K562 (cell line): Measurements from ENCODE around the gene PCNX4. TPM values are rescaled to one million over a fixed set of nuclear protein-coding genes. Genes with fewer than 3 reads are reported as not detected.

ENCODE experiments used
- ATAC-seq: fragments of 200-7000 bp; cut with Tn5 transposase; 3 replicates; pipeline ENCODE4 v1.9.1; 2020; ENCODE audit warnings: moderate library complexity
- BruUV-seq: library from RNA; stranded (reverse); fragments of 400-500 nt; replicated peaks from 2 replicates; lab custom pipeline; 2021; lab: Mats Ljungman, UMichigan
- CTCF ChIA-PET: fragments of 300-600 bp; formaldehyde crosslinking; extraction: SDS; loops from one replicate; lab custom pipeline; 2021; ENCODE audit warnings: low intra/inter-chr PET ratio; lab: Yijun Ruan, JAX
- POLR2A ChIA-PET: fragments of 300-600, 350-650 bp; sonication (Branson Sonifier 250); formaldehyde crosslinking; extraction: SDS; loops from one replicate; lab custom pipeline; 2021; ENCODE audit warnings: antibody characterized with exemption, inconsistent platforms; lab: Yijun Ruan, JAX
- DNase-seq, 4 experiments: peaks; one replicate each; pipeline versions ENCODE4 v3.0.0 to v3.0.0-alpha.2; 2011 to 2018; ENCODE audit warnings: low spot score in 3 of 4, mixed read lengths in 3 of 4; ENCODE audit errors: extremely low read depth in 1 of 4
- FAIRE-seq: peaks from 2 replicates; lab custom pipeline; 2011; peaks lifted over from hg19 to GRCh38; lab: Jason Lieb, UNC
- H2AFZ ChIP-seq: 2 replicates; pipeline ENCODE4 v1.6.0; 2011; ENCODE audit warnings: low read depth, low read length, control low read depth, inconsistent platforms
- H3K27ac ChIP-seq: fragments of 200-600 bp; 3 replicates; pipeline ENCODE4 v1.8.0; 2011; ENCODE audit warnings: low read depth, mild to moderate bottlenecking, control low read depth, inconsistent platforms, low read length, moderate library complexity, mixed read lengths; ENCODE audit errors: extremely low read depth
- H3K27me3 ChIP-seq, 2 experiments: fragments of 300-600 bp in 1 of 2; 2 replicates in 1 of 2; 3 replicates in 1 of 2; pipeline versions ENCODE4 v1.6.0 to v1.8.0; 2011; ENCODE audit warnings: inconsistent platforms in 2 of 2, low read length in 2 of 2, mild to moderate bottlenecking in 1 of 2, mixed read lengths in 1 of 2, moderate library complexity in 1 of 2; ENCODE audit not compliant: control insufficient read depth in 2 of 2, insufficient read depth in 2 of 2
- H3K36me3 ChIP-seq: fragments of 300-600 bp; 3 replicates; pipeline ENCODE4 v1.8.0; 2011; ENCODE audit warnings: mild to moderate bottlenecking, low read length, inconsistent platforms; ENCODE audit not compliant: control insufficient read depth, insufficient read depth
- H3K4me1 ChIP-seq, 2 experiments: fragments of 200-600 bp in 1 of 2; replicated peaks in 1 of 2; 2 replicates in 1 of 2; 3 replicates in 1 of 2; pipeline versions ENCODE4 v1.5.1 to v1.8.0; 2011; ENCODE audit warnings: inconsistent platforms in 2 of 2, low read length in 2 of 2, mild to moderate bottlenecking in 1 of 2, mixed read lengths in 1 of 2, moderate library complexity in 1 of 2; ENCODE audit not compliant: control insufficient read depth in 2 of 2, insufficient read depth in 2 of 2
- H3K4me2 ChIP-seq: 2 replicates; pipeline ENCODE4 v1.6.1; 2011; ENCODE audit warnings: low read length, control low read depth, inconsistent platforms, mixed read lengths; ENCODE audit not compliant: insufficient read depth
- H3K4me3 ChIP-seq: fragments of 200-600 bp; sonication (generic), shearing (Covaris generic); 2 replicates; pipeline ENCODE4 v1.5.1; 2016; ENCODE audit warnings: control low read depth, inconsistent platforms
- H3K79me2 ChIP-seq: fragments of 200-600 bp; 3 replicates; pipeline ENCODE4 v1.8.0; 2011; ENCODE audit warnings: low read length, inconsistent platforms; ENCODE audit not compliant: control insufficient read depth, insufficient read depth
- H3K9ac ChIP-seq, 2 experiments: 2 replicates each; pipeline versions ENCODE4 v1.6.0 to v1.6.1; 2011; ENCODE audit warnings: low read depth in 2 of 2, low read length in 2 of 2, control low read depth in 1 of 2, inconsistent platforms in 1 of 2, mild to moderate bottlenecking in 1 of 2, mixed read lengths in 1 of 2; ENCODE audit not compliant: insufficient read depth in 1 of 2
- H3K9me1 ChIP-seq: one replicate; pipeline ENCODE4 v1.6.0; 2011; ENCODE audit warnings: inconsistent platforms, mild to moderate bottlenecking, low read length, moderate library complexity; ENCODE audit not compliant: control insufficient read depth, insufficient read depth
- H3K9me3 ChIP-seq: replicated peaks from 2 replicates; pipeline ENCODE4 v1.5.1; 2011; ENCODE audit warnings: low read depth, low read length, inconsistent platforms; ENCODE audit not compliant: control insufficient read depth, insufficient read depth
- H4K20me1 ChIP-seq: replicated peaks from 2 replicates; pipeline ENCODE4 v1.6.1; 2011; ENCODE audit warnings: low read length, inconsistent platforms, mixed read lengths; ENCODE audit not compliant: control insufficient read depth, insufficient read depth
- HDAC1 ChIP-seq, 2 experiments: fragments of 450-650 bp; IDR thresholded peaks; 2 replicates each; pipeline ENCODE4 v1.6.1; 2016 to 2017; ENCODE audit warnings: inconsistent platforms in 1 of 2, mild to moderate bottlenecking in 1 of 2, moderate library complexity in 1 of 2
- HDAC3 ChIP-seq: fragments of 450-650 bp; IDR thresholded peaks from 2 replicates; pipeline ENCODE4 v1.6.1; 2018; ENCODE audit warnings: borderline replicate concordance, mild to moderate bottlenecking, moderate library complexity; ENCODE audit not compliant: partially characterized antibody
- KAT8 ChIP-seq: fragments of 450-650 bp; IDR thresholded peaks from 2 replicates; pipeline ENCODE4 v1.6.1; 2016; ENCODE audit warnings: low read depth, mild to moderate bottlenecking
- RHOXF2B ChIP-seq: fragments of 250-450 bp; sonication (Bioruptor Pico); conservative IDR thresholded peaks from 2 replicates; pipeline ENCODE4 v1.5.1; 2021
- STAT5B ChIP-seq: fragments of 250-450 bp; sonication (Bioruptor Pico); IDR thresholded peaks from 2 replicates; pipeline ENCODE4 v1.8.0; 2021; ENCODE audit warnings: mild to moderate bottlenecking, inconsistent platforms
- THRAP3 ChIP-seq: fragments of 450-650 bp; IDR thresholded peaks from 2 replicates; pipeline ENCODE4 v1.6.1; 2016; ENCODE audit warnings: mild to moderate bottlenecking, inconsistent platforms, borderline replicate concordance
- ZNF316 ChIP-seq: fragments of 450-650 bp; IDR thresholded peaks from 2 replicates; pipeline ENCODE4 v1.6.1; 2016
- WGBS: fragments of 100-300 bp; shearing (Covaris generic); methylation state at CpG from one replicate; pipeline ENCODE4 v1.1.6; 2016; ENCODE audit warnings: low coverage, mixed read lengths; ENCODE audit not compliant: insufficient coverage; ENCODE audit errors: missing lambda C conversion rate; 5-methylcytosine and 5-hydroxymethylcytosine counted together
- in situ Hi-C: fragments of 300-500 bp; cut with MboI; formaldehyde crosslinking; loops from 4 replicates; pipeline ENCODE4 v1.15.0; 2018; ENCODE audit warnings: inconsistent platforms, mixed read lengths
- intact Hi-C: fragments of 100-400 bp; cut with micrococcal nuclease; formaldehyde crosslinking; loops from 2 replicates; pipeline ENCODE4 v1.14.2; 2022
- polyA plus RNA-seq, 8 experiments: library from polyadenylated mRNA; depleted of rRNA in 4 of 8; stranded (reverse) in 5 of 8; unstranded in 3 of 8; fragments of >200 nt; fragmentation: Nextera tagmentation in 2 of 8; fragmentation: Illumina TruSeq in 1 of 8; extraction: Ambion mirVana in 2 of 8; extraction: Trizol in 1 of 8; gene quantifications; 2 replicates each; pipeline versions ENCODE4 v1.2.1 to v1.2.3, GENCODE V29; 2011 to 2014; ENCODE audit warnings: inconsistent platforms in 1 of 8, missing spikeins in 1 of 8
- total RNA-seq, 7 experiments: library from RNA; depleted of rRNA in 6 of 7; stranded (reverse); fragments of >200 nt in 6 of 7; fragmentation: Illumina TruSeq in 2 of 7; extraction: Trizol in 2 of 7; gene quantifications; 2 replicates each; pipeline versions ENCODE4 v1.2.1 to v1.2.3, GENCODE V29; 2011 to 2021; ENCODE audit warnings: low replicate concordance in 1 of 7

PCNX4 gene
- total and polyA plus RNA-seq, 9 of the 15 experiments (the other 6 are each of a cell fraction or from before 2014, with no cell fraction given): 10.0 to 41.2 (median 22.4) TPM

DNA sequence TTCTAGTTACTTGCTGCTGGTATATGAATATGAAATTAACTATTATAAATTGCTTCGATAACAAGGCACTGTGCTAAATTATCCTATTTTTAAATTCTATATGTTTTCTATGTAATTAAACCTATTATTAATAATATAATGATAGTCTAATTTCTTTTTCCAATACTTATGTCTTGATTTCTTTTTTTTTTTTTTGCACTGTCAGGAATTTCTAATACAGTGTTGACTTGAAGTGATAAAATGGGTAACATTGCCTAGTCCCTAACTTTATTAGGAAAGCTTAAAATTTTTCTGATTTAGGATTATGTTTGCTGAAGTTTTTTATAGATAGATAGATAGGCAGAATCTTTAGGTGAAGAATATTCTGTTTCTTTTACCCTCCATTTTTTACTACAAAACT is 87.1 kb downstream of the PCNX4 start:
- peak; percentile 70 for TF ChIP-seq ZNF316
- TF ChIP-seq HDAC1 (IDR thresholded peaks at IDR 0.05): no peak

DNA sequence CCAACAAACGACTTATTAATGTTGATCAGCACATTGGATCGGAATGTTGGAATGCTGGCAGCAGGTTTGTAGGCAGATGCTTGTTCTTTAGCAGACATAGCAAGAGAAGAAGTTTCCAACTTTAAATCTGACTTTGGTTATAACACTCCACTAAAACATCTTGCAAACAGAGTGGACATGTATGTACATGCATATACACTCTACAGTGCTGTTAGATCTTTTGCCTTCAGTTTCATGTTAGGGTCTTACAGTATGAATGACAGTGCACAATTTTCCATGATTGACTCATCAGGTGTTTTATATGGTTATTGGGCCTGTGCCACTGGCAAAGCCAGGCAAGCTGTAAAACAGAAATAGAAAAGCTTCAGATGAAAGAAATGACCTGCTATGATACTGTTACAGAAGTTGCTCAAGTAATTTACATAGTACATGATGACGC is 87.7 kb downstream of the PCNX4 start:
- Histone ChIP-seq H3K9me3 (no peaks in the 10 kb centered on the region), H3K36me3 (no peaks in the 10 kb centered on the region), H2AFZ (no peak overlapping the region), H4K20me1 (no peaks in the 10 kb centered on the region), H3K4me3 (no peak overlapping the region), H3K9me1 (no peaks in the 10 kb centered on the region), H3K79me2 (no peaks in the 10 kb centered on the region), H3K9ac (no peak overlapping the region), H3K4me2 (no peak overlapping the region), H3K27ac (no peak overlapping the region), H3K4me1 (no peaks in the 10 kb centered on the region), H3K27me3 (no peaks in the 10 kb centered on the region)
- WGBS: 22% methylated on average over 3 of the region's 3 CpGs
- FAIRE-seq: no peak
- intact Hi-C loops: no loop called here
- no TSS peak for BruUV-seq
- no peak for DNase-seq
- ChIA-PET CTCF (no interaction called here), POLR2A (no interaction called here)
- no peak for TF ChIP-seq STAT5B (CRISPR knock-in tag)
- no peak for TF ChIP-seq THRAP3
- TF ChIP-seq RHOXF2B (CRISPR knock-in tag): no peak
- TF ChIP-seq KAT8: no peak
- no peak for TF ChIP-seq HDAC3
- no peak for ATAC-seq
- in situ Hi-C loops: no loop called here

More for the DNA sequence above, 87.1 kb downstream of the PCNX4 start:
- Histone ChIP-seq H2AFZ (no peak overlapping the region), H3K27ac (no peak overlapping the region), H3K9me1 (no peaks in the 10 kb centered on the region), H3K4me2 (no peak overlapping the region), H3K9ac (no peak overlapping the region), H3K9me3 (no peaks in the 10 kb centered on the region), H3K4me3 (no peak overlapping the region), H3K4me1 (no peaks in the 10 kb centered on the region), H3K79me2 (no peaks in the 10 kb centered on the region), H4K20me1 (no peaks in the 10 kb centered on the region), H3K27me3 (no peaks in the 10 kb centered on the region), H3K36me3 (no peaks in the 10 kb centered on the region)
- 10% methylated on average over 1 of the region's 1 CpG for WGBS
- BruUV-seq: no TSS peak
- in situ Hi-C loops: no loop called here
- ChIA-PET CTCF (no interaction called here), POLR2A (no interaction called here)
- FAIRE-seq: no peak
- DNase-seq: no peak
- intact Hi-C loops: no loop called here
- no peak for ATAC-seq
